ENCODE data around the gene MSRB1.

GRCh38 chr16:1979271-1980029 lies 36.5 kb upstream of the MSRB1 start:
- TF ChIP-seq, protein P1, sequence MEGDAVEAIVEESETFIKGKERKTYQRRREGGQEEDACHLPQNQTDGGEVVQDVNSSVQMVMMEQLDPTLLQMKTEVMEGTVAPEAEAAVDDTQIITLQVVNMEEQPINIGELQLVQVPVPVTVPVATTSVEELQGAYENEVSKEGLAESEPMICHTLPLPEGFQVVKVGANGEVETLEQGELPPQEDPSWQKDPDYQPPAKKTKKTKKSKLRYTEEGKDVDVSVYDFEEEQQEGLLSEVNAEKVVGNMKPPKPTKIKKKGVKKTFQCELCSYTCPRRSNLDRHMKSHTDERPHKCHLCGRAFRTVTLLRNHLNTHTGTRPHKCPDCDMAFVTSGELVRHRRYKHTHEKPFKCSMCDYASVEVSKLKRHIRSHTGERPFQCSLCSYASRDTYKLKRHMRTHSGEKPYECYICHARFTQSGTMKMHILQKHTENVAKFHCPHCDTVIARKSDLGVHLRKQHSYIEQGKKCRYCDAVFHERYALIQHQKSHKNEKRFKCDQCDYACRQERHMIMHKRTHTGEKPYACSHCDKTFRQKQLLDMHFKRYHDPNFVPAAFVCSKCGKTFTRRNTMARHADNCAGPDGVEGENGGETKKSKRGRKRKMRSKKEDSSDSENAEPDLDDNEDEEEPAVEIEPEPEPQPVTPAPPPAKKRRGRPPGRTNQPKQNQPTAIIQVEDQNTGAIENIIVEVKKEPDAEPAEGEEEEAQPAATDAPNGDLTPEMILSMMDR (IDR thresholded peaks at IDR 0.05; ENCODE audit: borderline replicate concordance, extremely low read depth, low read length, poor library complexity, severe bottlenecking) = no peak
- no peak for TF ChIP-seq EZH2 (IDR thresholded peaks at IDR 0.05; ENCODE audit: borderline replicate concordance, low read depth, low read length, severe bottlenecking)
